KOPT-K1 (cell line): ENCODE data around the gene HRC.
"Not testable (repeated sequence)": the region's sequence is repeated elsewhere in the genome, so short reads cannot be mapped to it uniquely, and the experiment has no call there.

Experiments used
- H3K27ac ChIP-seq: fragments of 200-600 bp; sonication (generic); 2 replicates; pipeline ENCODE4 v1.5.1; 2016; ENCODE audit warnings: antibody characterized with exemption, mild to moderate bottlenecking, low read depth, low read length; ENCODE audit not compliant: poor library complexity, severe bottlenecking
- H3K36me3 ChIP-seq: fragments of 200-600 bp; sonication (generic); 2 replicates; pipeline ENCODE4 v1.5.1; 2017; ENCODE audit warnings: antibody characterized with exemption, mild to moderate bottlenecking, low read length, moderate library complexity; ENCODE audit not compliant: insufficient read depth
- H3K9me3 ChIP-seq: fragments of 200-600 bp; sonication (generic); 2 replicates; pipeline ENCODE4 v1.5.1; 2017; ENCODE audit warnings: antibody characterized with exemption, low read length, mild to moderate bottlenecking; ENCODE audit not compliant: insufficient read depth, poor library complexity, severe bottlenecking

Gene HRC

GRCh38 chr19:49150106-49150943 lies 4.9 kb downstream of the HRC start:
- Histone ChIP-seq H3K27ac (no peak overlapping the region), H3K36me3 (no peaks in the 10 kb centered on the region), H3K9me3 (no peaks in the 10 kb centered on the region)

DNA sequence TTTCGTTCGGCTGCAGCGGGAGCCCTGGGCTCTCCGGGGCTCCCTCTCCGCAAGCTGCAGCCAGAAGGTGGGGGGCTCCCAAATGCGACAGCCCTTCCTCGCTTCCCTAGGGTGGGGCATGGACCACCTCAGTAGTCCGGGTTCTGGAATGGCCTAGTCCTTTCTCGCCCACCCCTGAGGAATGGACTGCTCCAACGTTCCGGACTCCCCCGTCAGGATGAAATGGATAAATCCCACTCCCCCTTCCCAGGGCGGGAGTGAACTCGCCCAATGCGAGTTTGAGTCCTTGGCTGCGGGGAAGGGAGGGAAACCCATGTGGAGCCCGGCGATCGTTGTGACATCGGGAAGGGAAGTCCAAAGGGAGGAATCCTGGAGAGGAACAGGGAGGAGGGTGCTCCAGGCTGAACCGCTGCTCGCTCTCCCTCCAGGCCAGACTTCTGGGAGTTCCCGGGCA lies 5.5 kb downstream of the HRC start:
- Histone ChIP-seq H3K27ac (no peak overlapping the region), H3K9me3 (no peaks in the 10 kb centered on the region)

DNA sequence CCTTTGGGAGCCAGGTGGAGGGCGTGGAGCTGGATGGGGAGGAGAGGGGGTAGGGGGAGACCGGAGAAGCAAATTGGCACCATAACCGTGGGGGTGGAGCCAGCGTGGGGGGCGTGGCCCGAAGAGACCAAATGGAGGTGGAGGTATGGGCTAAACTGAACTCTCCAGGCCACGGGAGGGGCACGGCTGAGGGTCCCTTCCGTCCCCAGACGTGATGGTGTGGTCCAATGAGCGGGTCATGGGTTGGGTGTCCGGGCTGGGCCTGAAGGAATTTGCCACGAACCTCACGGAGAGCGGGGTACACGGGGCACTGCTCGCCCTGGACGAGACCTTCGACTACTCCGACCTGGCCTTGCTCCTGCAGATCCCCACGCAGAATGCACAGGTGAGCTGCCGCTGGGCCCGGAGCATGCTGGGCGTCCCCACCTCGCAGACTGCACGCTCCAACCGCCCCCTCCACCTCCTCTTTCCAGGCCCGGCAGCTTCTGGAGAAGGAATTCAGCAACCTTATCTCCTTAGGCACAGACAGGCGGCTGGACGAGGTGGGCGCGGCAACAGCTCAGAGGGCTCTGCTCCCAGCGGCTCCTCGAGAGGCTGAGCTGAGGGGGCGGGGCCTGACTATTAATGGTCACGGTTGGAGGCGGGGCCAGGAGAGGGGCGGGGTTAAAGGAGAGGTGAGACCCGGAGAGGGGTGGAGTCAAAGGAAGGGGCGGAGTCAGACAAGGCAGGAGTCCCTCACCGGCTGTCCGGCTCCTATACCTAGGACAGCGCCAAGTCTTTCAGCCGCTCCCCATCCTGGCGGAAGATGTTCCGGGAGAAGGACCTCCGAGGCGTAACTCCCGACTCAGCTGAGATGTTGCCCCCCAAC lies 6.2 kb downstream of the HRC start:
- H3K36me3 ChIP-seq = no peaks in the 10 kb centered on the region
- no peaks in the 10 kb centered on the region for H3K9me3 ChIP-seq
- H3K27ac ChIP-seq = no peak overlapping the region

More for the DNA sequence above, 5.5 kb downstream of the HRC start:
- no peaks in the 10 kb centered on the region for H3K36me3 ChIP-seq

- Histone ChIP-seq H3K9me3 (no peaks in the 10 kb centered on the region), H3K27ac (no peak overlapping the region), H3K36me3 (no peaks in the 10 kb centered on the region)
Measured at GRCh38 chr19:49148044-49148682, 7.0 kb downstream of the HRC start.

GRCh38 chr19:49146408-49146770 lies 8.8 kb downstream of the HRC start:
- H3K27ac ChIP-seq, H3K36me3 ChIP-seq, H3K9me3 ChIP-seq: not testable (repeated sequence)

DNA sequence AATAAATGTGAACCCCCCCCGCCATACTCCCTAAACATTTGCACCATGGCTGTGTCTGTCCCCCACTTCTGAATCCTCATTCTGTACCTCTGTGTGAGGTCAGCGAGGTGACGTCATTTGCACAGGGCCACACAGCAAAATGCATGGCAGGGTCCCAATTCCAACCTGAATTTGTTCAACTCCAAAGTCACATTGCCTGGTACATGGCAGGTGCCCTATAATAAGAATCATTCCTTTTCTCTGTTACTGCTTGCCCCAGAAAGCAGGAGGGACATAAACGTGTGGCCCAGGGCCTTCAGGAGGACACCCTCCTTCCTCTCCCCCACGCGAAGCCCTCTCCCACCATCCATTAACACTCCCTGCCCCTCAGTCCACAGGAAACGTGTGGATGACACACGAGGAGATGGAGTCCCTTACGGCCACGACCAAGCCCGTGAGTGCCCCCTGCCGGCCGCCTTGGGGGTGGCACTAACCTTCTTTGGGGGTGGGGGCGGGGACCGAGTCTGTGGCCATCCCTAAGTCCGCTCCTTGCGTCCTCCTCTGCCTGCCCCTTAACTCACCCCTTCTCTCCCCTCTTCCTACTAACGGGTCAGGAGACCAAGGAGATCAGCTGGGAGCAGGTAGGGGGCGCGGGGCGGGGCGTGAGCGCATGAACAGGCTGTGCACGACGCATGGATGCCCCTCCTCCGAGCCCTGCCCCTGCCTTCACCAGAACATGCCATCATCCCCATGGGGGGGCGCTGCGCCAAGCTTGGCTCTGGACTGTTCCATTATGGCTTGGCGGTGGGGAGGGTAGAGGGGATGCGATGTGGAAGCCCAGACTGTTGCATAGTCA lies 9.4 kb downstream of the HRC start:
- Histone ChIP-seq H3K9me3 (no peaks in the 10 kb centered on the region), H3K36me3 (no peaks in the 10 kb centered on the region), H3K27ac (peak overlapping the region; percentile 39)

GRCh38 chr19:49142866-49143335 lies 12.3 kb downstream of the HRC start:
- H3K27ac ChIP-seq = no peak overlapping the region
- H3K36me3 ChIP-seq = no peaks in the 10 kb centered on the region
- H3K9me3 ChIP-seq = no peaks in the 10 kb centered on the region

DNA sequence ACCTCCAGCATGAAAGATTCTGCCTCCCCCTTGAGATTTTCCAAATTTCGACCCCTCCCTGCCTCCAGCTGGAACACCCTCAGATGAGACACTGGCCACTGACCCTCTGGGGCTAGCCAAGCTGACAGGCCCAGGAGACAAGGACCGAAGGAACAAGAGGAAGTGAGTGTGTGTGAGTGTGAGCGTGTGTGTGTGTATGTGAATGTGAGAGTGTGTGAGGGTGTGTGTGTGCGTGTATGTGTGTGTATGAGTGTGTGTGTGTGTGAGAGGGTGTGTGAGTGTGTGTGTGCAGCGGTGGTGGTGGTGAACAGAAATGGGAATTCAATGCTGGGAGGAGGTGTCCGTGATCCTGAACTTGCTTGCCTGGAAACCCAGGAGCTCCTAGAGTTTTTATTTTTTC lies 13.8 kb downstream of the HRC start:
- H3K36me3 ChIP-seq = no peaks in the 10 kb centered on the region
- H3K27ac ChIP-seq = no peak overlapping the region
- no peaks in the 10 kb centered on the region for H3K9me3 ChIP-seq

DNA sequence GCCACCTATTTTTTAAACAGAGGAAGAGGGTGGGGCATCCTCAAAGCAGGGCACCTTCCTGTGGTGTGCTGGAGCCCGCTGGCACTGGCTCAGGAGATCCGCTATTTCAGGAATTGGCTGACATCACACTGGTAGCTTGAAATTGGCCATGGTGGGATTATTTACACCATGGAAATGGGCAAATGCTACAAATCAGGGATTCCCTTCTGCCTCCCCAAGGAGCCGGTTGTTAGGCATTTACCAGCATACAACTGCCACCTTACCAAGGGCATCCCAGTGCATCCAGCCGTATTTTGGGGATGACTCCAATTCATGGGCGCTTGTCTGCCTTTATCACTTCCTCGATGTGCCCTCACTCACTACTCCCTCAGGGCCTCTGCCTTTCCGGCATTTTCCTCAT lies 14.2 kb downstream of the HRC start:
- no peaks in the 10 kb centered on the region for H3K9me3 ChIP-seq
- H3K36me3 ChIP-seq = no peaks in the 10 kb centered on the region
- no peak overlapping the region for H3K27ac ChIP-seq

DNA sequence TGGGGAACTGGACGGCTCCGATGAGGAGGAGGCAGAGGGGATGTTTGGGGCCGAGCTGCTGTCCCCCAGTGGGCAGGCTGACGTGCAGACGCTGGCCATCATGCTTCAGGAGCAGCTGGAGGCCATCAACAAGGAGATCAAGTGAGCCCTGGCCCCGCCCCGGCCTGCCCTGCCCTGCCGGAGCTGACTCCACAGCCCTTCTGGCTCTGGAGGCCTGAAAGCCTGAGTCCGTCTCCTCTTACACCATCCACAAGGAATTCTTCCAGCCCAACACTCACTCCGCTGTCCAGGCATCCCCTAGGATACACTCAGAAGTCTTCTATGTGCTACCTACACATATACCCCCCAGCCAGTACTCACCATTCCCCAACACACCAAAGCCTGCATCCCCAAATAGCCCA lies 18.4 kb downstream of the HRC start:
- H3K9me3 ChIP-seq = no peaks in the 10 kb centered on the region
- no peak overlapping the region for H3K27ac ChIP-seq
- no peaks in the 10 kb centered on the region for H3K36me3 ChIP-seq

DNA sequence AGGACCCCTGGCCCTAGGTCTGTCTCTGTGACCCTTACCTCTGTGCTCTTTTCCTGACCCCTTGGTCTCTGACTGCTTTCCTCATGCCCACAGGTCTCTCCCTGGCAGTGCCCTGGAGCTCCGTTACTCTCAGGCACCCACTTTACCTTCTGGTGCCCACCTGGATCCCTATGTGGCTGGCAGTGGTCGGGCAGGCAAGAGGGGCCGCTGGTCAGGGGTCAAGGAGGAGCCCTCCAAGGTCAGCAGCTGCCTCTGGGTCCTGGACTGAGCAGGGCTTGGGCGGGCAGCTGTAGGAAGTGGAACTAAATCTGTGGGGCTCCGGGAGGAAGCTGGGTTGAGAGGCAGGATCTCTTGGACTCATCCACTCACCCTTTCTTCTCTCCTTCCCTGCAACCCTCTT lies 19.5 kb downstream of the HRC start:
- H3K27ac ChIP-seq = no peak overlapping the region
- H3K36me3 ChIP-seq = no peaks in the 10 kb centered on the region

GRCh38 chr19:49133621-49134454 lies 21.4 kb downstream of the HRC start:
- no peaks in the 10 kb centered on the region for H3K36me3 ChIP-seq
- no peak overlapping the region for H3K27ac ChIP-seq
- H3K9me3 ChIP-seq = no peaks in the 10 kb centered on the region

More for the DNA sequence above, 19.5 kb downstream of the HRC start:
- H3K9me3 ChIP-seq = no peaks in the 10 kb centered on the region

DNA sequence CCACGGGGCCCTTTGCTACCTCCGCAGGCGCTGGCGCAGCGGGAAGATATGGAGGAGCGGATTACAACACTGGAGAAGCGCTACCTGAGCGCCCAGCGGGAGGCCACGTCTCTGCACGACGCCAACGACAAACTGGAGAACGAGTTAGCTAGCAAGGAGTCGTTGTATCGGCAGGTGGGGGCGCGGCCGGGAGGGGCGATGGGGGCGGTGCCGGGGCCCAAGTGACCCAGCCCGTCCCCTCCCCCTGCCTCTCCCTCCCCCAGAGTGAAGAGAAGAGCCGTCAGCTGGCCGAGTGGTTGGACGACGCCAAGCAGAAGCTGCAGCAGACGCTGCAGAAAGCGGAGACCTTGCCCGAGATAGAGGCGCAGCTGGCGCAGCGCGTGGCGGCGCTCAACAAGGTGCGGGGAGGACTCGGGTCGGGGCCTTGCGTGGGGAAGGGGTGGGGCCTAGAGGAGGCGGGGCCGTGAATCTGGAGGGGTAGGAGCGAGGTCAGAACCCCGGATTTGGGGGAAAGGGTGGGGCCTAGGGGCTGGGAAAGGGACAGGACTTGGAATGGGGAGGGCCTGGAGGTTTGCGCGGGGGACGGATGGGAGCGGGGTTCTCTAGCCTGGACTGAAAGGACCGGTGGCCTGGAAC lies 22.1 kb downstream of the HRC start:
- no peak overlapping the region for H3K27ac ChIP-seq
- H3K36me3 ChIP-seq = no peaks in the 10 kb centered on the region
- H3K9me3 ChIP-seq = no peaks in the 10 kb centered on the region
